Neuronal stem cell (in vitro differentiated cells): ENCODE data around the gene MRPL24.

Source experiments
- DNase-seq: peaks from one replicate; pipeline ENCODE4 v3.0.0-alpha.2; 2013; ENCODE audit warnings: low spot score
- H2AFZ ChIP-seq: one replicate; pipeline ENCODE4 v1.6.1; 2013; ENCODE audit warnings: mild to moderate bottlenecking, low read length, inconsistent platforms
- H2AK5ac ChIP-seq: 2 replicates; pipeline ENCODE4 v1.6.1; 2013; ENCODE audit warnings: low read depth, mild to moderate bottlenecking, inconsistent platforms, low read length, moderate library complexity, mixed read lengths
- H2BK120ac ChIP-seq: 2 replicates; pipeline ENCODE4 v1.6.1; 2013; ENCODE audit warnings: low read depth, mild to moderate bottlenecking, inconsistent platforms, low read length, moderate library complexity, mixed read lengths
- H2BK12ac ChIP-seq: one replicate; pipeline ENCODE4 v1.6.1; 2013; ENCODE audit warnings: low read length, inconsistent platforms
- H2BK15ac ChIP-seq: 2 replicates; pipeline ENCODE4 v1.6.1; 2013; ENCODE audit warnings: mild to moderate bottlenecking, low read length, inconsistent platforms, mixed read lengths
- H2BK5ac ChIP-seq: one replicate; pipeline ENCODE4 v1.6.1; 2013; ENCODE audit warnings: inconsistent platforms, mild to moderate bottlenecking, low read length, moderate library complexity
- H3K14ac ChIP-seq: one replicate; pipeline ENCODE4 v1.6.1; 2013; ENCODE audit warnings: low read length, inconsistent platforms
- H3K18ac ChIP-seq: 2 replicates; pipeline ENCODE4 v1.6.1; 2013; ENCODE audit warnings: low read length, inconsistent platforms
- H3K23ac ChIP-seq: 2 replicates; pipeline ENCODE4 v1.6.1; 2013; ENCODE audit warnings: low read depth, mild to moderate bottlenecking, mixed read lengths, low read length, inconsistent platforms; ENCODE audit not compliant: poor library complexity
- H3K27ac ChIP-seq: replicated peaks from 3 replicates; pipeline ENCODE4 v1.5.1; 2013; ENCODE audit warnings: low read length, inconsistent platforms
- H3K27me3 ChIP-seq, 3 experiments: 2 replicates each; pipeline ENCODE4 v1.6.1; 2013; ENCODE audit warnings: low read length in 3 of 3, mild to moderate bottlenecking in 2 of 3, inconsistent platforms in 1 of 3, low read depth in 1 of 3, mixed read lengths in 1 of 3, moderate library complexity in 1 of 3; ENCODE audit not compliant: control insufficient read depth in 3 of 3, insufficient read depth in 3 of 3
- H3K36me3 ChIP-seq, 2 donors: replicated peaks in 1 of 2; 2 replicates each; pipeline ENCODE4 v1.6.1; 2013; ENCODE audit warnings: low read length in 2 of 2; ENCODE audit not compliant: control insufficient read depth in 2 of 2, insufficient read depth in 2 of 2
- H3K4ac ChIP-seq: 2 replicates; pipeline ENCODE4 v1.6.1; 2013; ENCODE audit warnings: inconsistent platforms, mild to moderate bottlenecking, low read length, moderate library complexity
- H3K4me1 ChIP-seq, 2 donors: 1 replicate in 1 of 2; 2 replicates in 1 of 2; pipeline ENCODE4 v1.6.1; 2013; ENCODE audit warnings: low read length in 2 of 2, low read depth in 1 of 2; ENCODE audit not compliant: control insufficient read depth in 2 of 2, insufficient read depth in 1 of 2
- H3K4me2 ChIP-seq: one replicate; pipeline ENCODE4 v1.6.1; 2013; ENCODE audit warnings: mild to moderate bottlenecking, low read length, inconsistent platforms; ENCODE audit not compliant: insufficient read depth, poor library complexity, severe bottlenecking
- H3K4me3 ChIP-seq, 2 donors: 2 replicates each; pipeline ENCODE4 v1.5.1; 2013; ENCODE audit warnings: low read length in 2 of 2, mild to moderate bottlenecking in 2 of 2, inconsistent platforms in 1 of 2, moderate library complexity in 1 of 2
- H3K79me1 ChIP-seq: one replicate; pipeline ENCODE4 v1.6.1; 2013; ENCODE audit warnings: low read depth, mild to moderate bottlenecking, inconsistent platforms, low read length, moderate library complexity
- H3K9ac ChIP-seq: one replicate; pipeline ENCODE4 v1.6.1; 2013; ENCODE audit warnings: mild to moderate bottlenecking, low read depth, low read length, inconsistent platforms; ENCODE audit not compliant: poor library complexity
- H3K9me3 ChIP-seq, 2 donors: replicated peaks in 1 of 2; 2 replicates each; pipeline versions ENCODE3 to v1.6.1; 2013; ENCODE audit warnings: low read length in 2 of 2, mild to moderate bottlenecking in 2 of 2, inconsistent platforms in 1 of 2, low read depth in 1 of 2, mixed read lengths in 1 of 2, moderate library complexity in 1 of 2; ENCODE audit not compliant: control insufficient read depth in 2 of 2, insufficient read depth in 1 of 2
- H4K8ac ChIP-seq: one replicate; pipeline ENCODE4 v1.6.1; 2013; ENCODE audit warnings: low read depth, mild to moderate bottlenecking, inconsistent platforms, low read length, moderate library complexity
- H4K91ac ChIP-seq: one replicate; pipeline ENCODE4 v1.6.1; 2013; ENCODE audit warnings: low read length, low read depth, mild to moderate bottlenecking, inconsistent platforms; ENCODE audit not compliant: poor library complexity
- WGBS, 2 donors: extraction: QIAGEN DNeasy Blood & Tissue Kit; methylation state at CpG; one replicate each; pipeline ENCODE4 v1.1.7; 2013; ENCODE audit warnings: missing lambda C conversion rate in 2 of 2, mixed read lengths in 1 of 2; ENCODE audit not compliant: insufficient read length in 2 of 2, insufficient replicate concordance in 1 of 2; ENCODE audit errors: extremely low coverage in 2 of 2; 5-methylcytosine and 5-hydroxymethylcytosine counted together

The MRPL24 gene

GRCh38 chr1:156689953-156690674 is 50.8 kb downstream of the MRPL24 start:
- no peak overlapping the region for H3K14ac ChIP-seq
- H2BK15ac ChIP-seq: no peak overlapping the region
- no peak overlapping the region for H2BK120ac ChIP-seq
- H2AK5ac ChIP-seq: peak overlapping the region; percentile 64
- no peak overlapping the region for H3K4ac ChIP-seq
- H2BK5ac ChIP-seq: peak overlapping the region; percentile 63
- H3K27ac ChIP-seq: no peak overlapping the region
- no peaks in the 10 kb centered on the region for H3K9me3 ChIP-seq
- H2BK12ac ChIP-seq: peak overlapping the region; percentile 8
- H3K4me3 ChIP-seq: no peak overlapping the region
- no peak overlapping the region for H3K23ac ChIP-seq
- H3K36me3 ChIP-seq: no peaks in the 10 kb centered on the region
- peaks cover 47 to 51% of the 10 kb centered on the region in 2 donors for H3K4me1 ChIP-seq
- WGBS, 2 donors: no CpG with 5 or more reads among the region's 10 CpGs
- H2AFZ ChIP-seq: peak overlapping the region; percentile 31
- no peak for DNase-seq
- no peak overlapping the region for H4K91ac ChIP-seq
- H3K9ac ChIP-seq: peak overlapping the region; percentile 66
- no peak overlapping the region for H4K8ac ChIP-seq
- H3K79me1 ChIP-seq: no peaks in the 10 kb centered on the region
- H3K4me2 ChIP-seq: peak overlapping the region; percentile 59
- H3K27me3 ChIP-seq: peaks cover 0 to 23% (median 0%) of the 10 kb centered on the region in 3 experiments
- H3K18ac ChIP-seq: peak overlapping the region; percentile 89

- Histone ChIP-seq H3K18ac (peak overlapping the region; percentile 89), H2AK5ac (peak overlapping the region; percentile 64), H3K9me3 (no peaks in the 10 kb centered on the region), H4K91ac (no peak overlapping the region), H3K27me3 (peaks cover 0 to 30% (median 0%) of the 10 kb centered on the region in 3 experiments), H3K4me2 (peak overlapping the region; percentile 82), H2AFZ (peak overlapping the region; percentile 92), H2BK15ac (no peak overlapping the region), H3K4ac (no peak overlapping the region), H2BK12ac (no peak overlapping the region), H2BK5ac (peak overlapping the region; percentile 10), H3K4me1 (peaks cover 43 to 47% of the 10 kb centered on the region in 2 donors), H4K8ac (no peak overlapping the region), H3K14ac (no peak overlapping the region), H3K36me3 (no peaks in the 10 kb centered on the region), H2BK120ac (no peak overlapping the region), H3K9ac (peak overlapping the region; percentile 50), H3K4me3 (peak overlapping the region in 1 of 2 donors; percentile 29), H3K79me1 (no peaks in the 10 kb centered on the region), H3K23ac (no peak overlapping the region), H3K27ac (no peak overlapping the region)
- DNase-seq: peak; percentile 88
- no CpG with 5 or more reads among the region's 23 CpGs for WGBS, 2 donors
These were observed 51.6 kb downstream of the MRPL24 start for GRCh38 chr1:156689035-156689952.
